Hematopoietic multipotent progenitor cell treated with erythropoietin and hydrocortisone succinate and interleukin-3 and kit ligand, for 15 days (in vitro differentiated cells): ENCODE results near the gene TTC16.
"Not testable (repeated sequence)": the region's sequence is repeated elsewhere in the genome, so short reads cannot be mapped to it uniquely, and the experiment has no call there.

Experiments
- DNase-seq: peaks from one replicate; pipeline ENCODE4 v3.0.0-alpha.2; 2015; ENCODE audit warnings: low spot score

The TTC16 gene

GRCh38 chr9:127741831-127742434 lies 26.1 kb downstream of the TTC16 start:
- DNase-seq, result no peak

- DNase-seq, result no peak
Observed at GRCh38 chr9:127742435-127743088, 26.7 kb downstream of the TTC16 start.

GRCh38 chr9:127744398-127745110 lies 28.7 kb downstream of the TTC16 start:
- no peak for DNase-seq

GRCh38 chr9:127746959-127747569 lies 31.2 kb downstream of the TTC16 start:
- DNase-seq, result no peak

GRCh38 chr9:127749090-127749787 lies 33.4 kb downstream of the TTC16 start:
- no peak for DNase-seq

- no peak for DNase-seq
Observed at GRCh38 chr9:127751269-127752054, 35.6 kb downstream of the TTC16 start.

- no peak for DNase-seq
Observed at GRCh38 chr9:127753148-127753547, 37.3 kb downstream of the TTC16 start.

- no peak for DNase-seq
Observed at GRCh38 chr9:127753622-127754021, 37.7 kb downstream of the TTC16 start.

- DNase-seq, result no peak
Observed at GRCh38 chr9:127754099-127755060, 38.5 kb downstream of the TTC16 start.

- DNase-seq, result no peak
Observed at GRCh38 chr9:127755061-127756060, 39.5 kb downstream of the TTC16 start.

GRCh38 chr9:127756233-127756632 lies 40.4 kb downstream of the TTC16 start:
- no peak for DNase-seq

GRCh38 chr9:127756776-127757175 lies 40.9 kb downstream of the TTC16 start:
- not testable (repeated sequence) for DNase-seq

GRCh38 chr9:127758843-127759242 lies 43.0 kb downstream of the TTC16 start:
- no peak for DNase-seq

GRCh38 chr9:127761061-127761460 lies 45.2 kb downstream of the TTC16 start:
- no peak for DNase-seq

GRCh38 chr9:127761491-127761956 lies 45.6 kb downstream of the TTC16 start:
- no peak for DNase-seq

- DNase-seq, result no peak
Observed at GRCh38 chr9:127762111-127762676, 46.3 kb downstream of the TTC16 start.

- DNase-seq, result peak; percentile 40
Observed at GRCh38 chr9:127763918-127764384, 48.1 kb downstream of the TTC16 start.

- no peak for DNase-seq
Observed at GRCh38 chr9:127765418-127765817, 49.5 kb downstream of the TTC16 start.
